NCI-H1048 (cell line): ENCODE data around the gene GPR31.
"Not testable (repeated sequence)": the region's sequence is repeated elsewhere in the genome, so short reads cannot be mapped to it uniquely, and the experiment has no call there.

Experiments used
- DNase-seq: peaks from one replicate; lab custom pipeline; 2025; lab: John Stamatoyannopoulos, UW

Gene GPR31

GRCh38 chr6:167157863-167158262 lies at the start of gene GPR31:
Gene GPR31, minus strand, starts transcription at chr6:167157980. Its CDS starts 149 bp downstream, at chr6:167157831.
- no peak for DNase-seq

GRCh38 chr6:167207527-167207926 lies 49.7 kb upstream of the GPR31 start:
- DNase-seq: no peak

GRCh38 chr6:167205316-167205715 lies 47.5 kb upstream of the GPR31 start:
- DNase-seq: not testable (repeated sequence)

- not testable (repeated sequence) for DNase-seq
Observed at GRCh38 chr6:167204059-167204348, 46.2 kb upstream of the GPR31 start.

- not testable (repeated sequence) for DNase-seq
Observed at GRCh38 chr6:167203261-167204058, 45.7 kb upstream of the GPR31 start.

- DNase-seq: not testable (repeated sequence)
Observed at GRCh38 chr6:167202613-167203012, 44.8 kb upstream of the GPR31 start.

GRCh38 chr6:167200806-167201205 lies 43.0 kb upstream of the GPR31 start:
- no peak for DNase-seq

GRCh38 chr6:167195941-167196610 lies 38.3 kb upstream of the GPR31 start:
- DNase-seq: not testable (repeated sequence)

GRCh38 chr6:167193515-167194125 lies 35.8 kb upstream of the GPR31 start:
- not testable (repeated sequence) for DNase-seq

GRCh38 chr6:167191043-167191583 lies 33.3 kb upstream of the GPR31 start:
- DNase-seq: not testable (repeated sequence)

- not testable (repeated sequence) for DNase-seq
Observed at GRCh38 chr6:167187275-167187674, 29.5 kb upstream of the GPR31 start.

- DNase-seq: not testable (repeated sequence)
Observed at GRCh38 chr6:167185101-167185500, 27.3 kb upstream of the GPR31 start.

- DNase-seq: not testable (repeated sequence)
Observed at GRCh38 chr6:167182913-167183314, 25.1 kb upstream of the GPR31 start.

GRCh38 chr6:167181351-167181750 lies 23.6 kb upstream of the GPR31 start:
- not testable (repeated sequence) for DNase-seq

- not testable (repeated sequence) for DNase-seq
Observed at GRCh38 chr6:167180086-167180485, 22.3 kb upstream of the GPR31 start.

- not testable (repeated sequence) for DNase-seq
Observed at GRCh38 chr6:167178896-167179655, 21.3 kb upstream of the GPR31 start.

GRCh38 chr6:167177271-167177670 lies 19.5 kb upstream of the GPR31 start:
- DNase-seq: not testable (repeated sequence)

GRCh38 chr6:167172011-167172410 lies 14.2 kb upstream of the GPR31 start:
- DNase-seq: not testable (repeated sequence)

- DNase-seq: not testable (repeated sequence)
Observed at GRCh38 chr6:167171300-167171699, 13.5 kb upstream of the GPR31 start.

- DNase-seq: not testable (repeated sequence)
Observed at GRCh38 chr6:167169867-167170266, 12.1 kb upstream of the GPR31 start.

GRCh38 chr6:167168296-167168695 lies 10.5 kb upstream of the GPR31 start:
- DNase-seq: not testable (repeated sequence)

- not testable (repeated sequence) for DNase-seq
Observed at GRCh38 chr6:167167699-167168098, 9.9 kb upstream of the GPR31 start.
